Skeletal muscle cell (primary cell): ENCODE results near the gene MIGA2.

Experiments
- DNase-seq: peaks from one replicate; pipeline ENCODE4 v3.0.0-alpha.2; 2010; ENCODE audit warnings: low read depth
- H3K4me3 ChIP-seq: 2 replicates; pipeline ENCODE4 v1.5.1; 2011; ENCODE audit warnings: low read depth, mild to moderate bottlenecking, control low read depth, low read length, moderate library complexity

MIGA2 gene

GRCh38 chr9:129010267-129010975 is 26.0 kb upstream of the MIGA2 start:
- H3K4me3 ChIP-seq = no peak overlapping the region
- no peak for DNase-seq

GRCh38 chr9:129011170-129011569 is 25.3 kb upstream of the MIGA2 start:
- DNase-seq = no peak

GRCh38 chr9:129011761-129012181 is 24.7 kb upstream of the MIGA2 start:
- DNase-seq = no peak
- H3K4me3 ChIP-seq = no peak overlapping the region

More at GRCh38 chr9:129011170-129011569, 25.3 kb upstream of the MIGA2 start:
- H3K4me3 ChIP-seq = no peak overlapping the region

GRCh38 chr9:129012343-129012742 is 24.1 kb upstream of the MIGA2 start:
- no peak for DNase-seq
- no peak overlapping the region for H3K4me3 ChIP-seq

- DNase-seq = no peak
- no peak overlapping the region for H3K4me3 ChIP-seq
These were observed 23.5 kb upstream of the MIGA2 start for GRCh38 chr9:129012893-129013448.

GRCh38 chr9:129013674-129014073 is 22.8 kb upstream of the MIGA2 start:
- no peak for DNase-seq
- H3K4me3 ChIP-seq = no peak overlapping the region

- no peak overlapping the region for H3K4me3 ChIP-seq
- DNase-seq = no peak
These were observed 22.3 kb upstream of the MIGA2 start for GRCh38 chr9:129014124-129014523.

- H3K4me3 ChIP-seq = no peak overlapping the region
- no peak for DNase-seq
These were observed 21.8 kb upstream of the MIGA2 start for GRCh38 chr9:129014608-129015007.

GRCh38 chr9:129021091-129021490 is 15.3 kb upstream of the MIGA2 start:
- no peak for DNase-seq
- H3K4me3 ChIP-seq = no peak overlapping the region

- H3K4me3 ChIP-seq = no peak overlapping the region
- DNase-seq = no peak
These were observed 14.4 kb upstream of the MIGA2 start for GRCh38 chr9:129022037-129022436.

GRCh38 chr9:129023036-129023907 is 13.2 kb upstream of the MIGA2 start:
- no peak overlapping the region for H3K4me3 ChIP-seq
- peak; percentile 54 for DNase-seq

GRCh38 chr9:129023908-129024233 is 12.6 kb upstream of the MIGA2 start:
- no peak for DNase-seq
- no peak overlapping the region for H3K4me3 ChIP-seq

GRCh38 chr9:129026442-129027223 is 9.8 kb upstream of the MIGA2 start:
- H3K4me3 ChIP-seq = peak overlapping the region; percentile 74
- no peak for DNase-seq

GRCh38 chr9:129027224-129027684 is 9.2 kb upstream of the MIGA2 start:
- DNase-seq = no peak
- H3K4me3 ChIP-seq = peak overlapping the region; percentile 74

GRCh38 chr9:129027685-129028191 is 8.7 kb upstream of the MIGA2 start:
- H3K4me3 ChIP-seq = peak overlapping the region; percentile 74
- no peak for DNase-seq

GRCh38 chr9:129028192-129028966 is 8.0 kb upstream of the MIGA2 start, which contains the start of gene SH3GLB2:
Gene SH3GLB2 (minus strand): TSS chr9:129028331. CDS start chr9:129028154, 177 bp downstream.
- peak within 1 kb of the TSS; percentile 74 for H3K4me3 ChIP-seq

GRCh38 chr9:129030191-129030590 is 6.2 kb upstream of the MIGA2 start:
- DNase-seq = no peak
- H3K4me3 ChIP-seq = no peak overlapping the region

More at GRCh38 chr9:129028192-129028966, 8.0 kb upstream of the MIGA2 start, which contains the start of gene SH3GLB2:
- peak; percentile 82 for DNase-seq

GRCh38 chr9:129031514-129031913 is 4.9 kb upstream of the MIGA2 start:
- H3K4me3 ChIP-seq = no peak overlapping the region
- DNase-seq = no peak
